GM10847 (cell line): ENCODE measurements around the gene CCR5.

Experiments
- POLR2A ChIP-seq: IDR thresholded peaks from 2 replicates; pipeline ENCODE4 v1.6.1; 2011; ENCODE audit not compliant: insufficient read length; ENCODE audit errors: extremely low read depth

CCR5 gene

DNA sequence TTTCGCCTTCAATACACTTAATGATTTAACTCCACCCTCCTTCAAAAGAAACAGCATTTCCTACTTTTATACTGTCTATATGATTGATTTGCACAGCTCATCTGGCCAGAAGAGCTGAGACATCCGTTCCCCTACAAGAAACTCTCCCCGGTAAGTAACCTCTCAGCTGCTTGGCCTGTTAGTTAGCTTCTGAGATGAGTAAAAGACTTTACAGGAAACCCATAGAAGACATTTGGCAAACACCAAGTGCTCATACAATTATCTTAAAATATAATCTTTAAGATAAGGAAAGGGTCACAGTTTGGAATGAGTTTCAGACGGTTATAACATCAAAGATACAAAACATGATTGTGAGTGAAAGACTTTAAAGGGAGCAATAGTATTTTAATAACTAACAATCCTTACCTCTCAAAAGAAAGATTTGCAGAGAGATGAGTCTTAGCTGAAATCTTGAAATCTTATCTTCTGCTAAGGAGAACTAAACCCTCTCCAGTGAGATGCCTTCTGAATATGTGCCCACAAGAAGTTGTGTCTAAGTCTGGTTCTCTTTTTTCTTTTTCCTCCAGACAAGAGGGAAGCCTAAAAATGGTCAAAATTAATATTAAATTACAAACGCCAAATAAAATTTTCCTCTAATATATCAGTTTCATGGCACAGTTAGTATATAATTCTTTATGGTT, at the start of gene CCR5:
Gene CCR5 (plus strand): TSS at position 108 of the 680 bp plus-strand sequence. CDS start 1,957 bp downstream, outside the sequence.
- no peak for TF ChIP-seq POLR2A

- TF ChIP-seq POLR2A = no peak
Measured at GRCh38 chr3:46321461-46322104, 49.2 kb upstream of the CCR5 start.

DNA sequence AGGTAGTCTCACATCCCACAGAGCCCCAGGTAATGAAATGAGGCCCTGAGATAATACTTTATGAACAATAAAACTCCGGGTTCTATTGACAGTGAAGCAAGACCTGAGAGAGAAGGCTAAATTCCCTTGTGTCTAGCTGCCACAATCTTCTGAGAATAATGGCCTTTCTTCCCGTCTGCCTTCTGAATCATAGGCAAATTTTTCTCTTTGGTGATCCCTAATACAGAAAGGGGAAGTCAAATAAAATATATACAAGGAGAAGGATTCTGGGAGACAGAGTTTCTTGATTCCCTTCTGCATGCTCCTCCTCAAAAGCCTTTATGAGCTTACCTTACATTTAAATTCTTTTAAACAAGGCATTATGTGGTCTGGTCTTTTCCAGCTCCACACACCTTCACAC, 46.7 kb upstream of the CCR5 start:
- no peak for TF ChIP-seq POLR2A

DNA sequence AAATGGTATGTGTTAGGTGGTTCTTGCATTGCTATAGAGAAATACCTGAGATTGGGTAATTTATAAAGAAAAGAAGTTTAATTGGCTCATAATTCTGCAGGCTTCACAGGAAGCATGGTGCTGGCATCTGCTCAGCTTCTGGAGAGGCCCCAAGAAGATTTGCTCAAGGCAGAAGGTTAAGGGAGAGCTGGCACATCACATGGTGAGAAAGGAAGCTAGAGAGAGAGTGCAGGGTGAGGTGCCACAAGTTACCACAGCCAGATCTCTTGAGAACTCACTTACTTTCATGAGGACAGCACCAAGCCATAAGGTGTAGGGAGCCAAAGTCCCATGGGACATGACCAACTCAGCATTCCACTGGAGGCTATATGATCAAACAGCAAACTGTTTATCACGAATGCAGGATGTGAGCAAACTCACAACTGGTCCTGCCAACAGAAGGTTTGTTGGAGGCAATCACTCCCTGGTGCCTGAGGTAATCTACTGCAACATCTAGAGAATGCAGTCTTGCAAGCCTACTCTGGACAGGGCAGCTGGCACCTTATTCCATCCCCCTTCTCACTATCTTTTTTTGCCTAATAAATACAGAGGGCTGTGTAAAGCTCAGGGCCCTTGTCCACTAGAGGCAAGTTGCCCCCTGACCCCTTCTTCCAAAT, 45.0 kb upstream of the CCR5 start:
- TF ChIP-seq POLR2A = no peak

GRCh38 chr3:46334741-46335478, 35.8 kb upstream of the CCR5 start:
- no peak for TF ChIP-seq POLR2A

- no peak for TF ChIP-seq POLR2A
Measured at GRCh38 chr3:46335541-46335940, 35.2 kb upstream of the CCR5 start.

DNA sequence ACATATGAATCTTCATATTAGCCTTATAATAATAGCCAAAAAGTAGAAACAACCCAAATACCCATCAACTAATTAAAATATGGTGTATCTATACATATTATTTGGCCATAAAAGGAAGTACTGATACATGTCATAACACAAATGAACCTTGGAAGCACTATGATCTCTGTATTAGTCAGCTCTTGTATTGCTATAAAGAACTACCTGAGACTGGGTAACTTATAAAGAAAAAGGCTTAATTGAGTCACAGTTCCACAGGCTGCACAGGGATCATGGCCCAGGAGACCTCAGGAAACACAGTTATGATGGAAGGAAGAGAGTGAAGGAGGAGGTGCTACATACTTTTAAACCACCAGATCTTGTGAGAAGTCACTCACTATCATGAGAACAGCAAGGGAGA, 32.8 kb upstream of the CCR5 start:
- no peak for TF ChIP-seq POLR2A

DNA sequence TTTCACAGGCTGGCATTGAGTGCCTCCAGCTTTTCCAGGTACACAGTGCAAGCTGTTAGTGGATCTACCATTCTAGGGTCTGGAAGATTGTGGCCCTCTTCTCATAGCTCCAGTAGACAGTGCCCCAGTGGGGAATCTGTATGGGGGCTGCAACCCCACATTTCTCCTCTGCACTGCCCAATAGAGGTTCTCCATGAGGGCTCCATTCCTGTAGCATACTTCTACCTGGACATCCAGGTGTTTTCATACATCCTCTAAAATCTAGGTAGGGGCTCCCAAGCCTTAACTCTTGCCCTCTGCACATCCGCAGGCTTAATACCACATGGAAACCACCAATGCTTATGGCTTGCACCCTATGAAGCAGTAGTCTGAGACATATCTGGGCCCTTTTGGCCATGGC, 31.9 kb upstream of the CCR5 start:
- TF ChIP-seq POLR2A = no peak

DNA sequence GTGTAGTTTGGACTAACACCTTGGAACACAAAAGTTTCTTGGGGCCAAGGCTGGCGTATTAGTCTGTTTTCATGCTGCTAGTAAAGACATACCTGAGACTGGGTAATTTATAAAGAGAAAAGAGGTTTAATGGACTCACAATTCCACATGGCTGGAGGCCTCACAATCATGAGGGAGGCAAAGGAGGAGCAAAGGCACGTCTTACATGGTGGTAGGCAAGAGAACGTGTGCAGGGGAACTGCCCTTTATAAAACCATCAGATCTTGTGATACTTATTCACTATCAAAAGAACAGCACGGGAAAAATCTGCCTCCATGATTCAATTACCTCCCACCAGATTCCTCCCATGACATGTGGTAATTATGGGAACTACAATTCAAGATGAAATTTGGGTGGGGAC, 26.3 kb upstream of the CCR5 start:
- TF ChIP-seq POLR2A = no peak

- no peak for TF ChIP-seq POLR2A
Measured at GRCh38 chr3:46348823-46349482, 21.8 kb upstream of the CCR5 start.

- TF ChIP-seq POLR2A = no peak
Measured at GRCh38 chr3:46349484-46350261, 21.1 kb upstream of the CCR5 start.

DNA sequence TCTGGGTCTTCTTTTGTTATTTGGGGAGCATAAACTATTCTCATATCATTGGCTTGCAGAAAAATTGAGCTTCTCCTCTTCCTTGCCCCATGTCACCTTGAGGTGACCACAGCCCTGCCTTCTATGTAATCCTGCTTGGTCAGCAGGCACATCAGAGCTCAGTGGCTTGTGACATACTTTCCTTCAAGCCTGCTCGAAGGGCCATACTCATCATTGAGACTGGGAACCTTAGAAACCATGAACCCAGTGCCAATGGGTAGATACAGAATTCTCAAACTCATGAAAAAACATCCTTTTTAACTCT, 20.5 kb upstream of the CCR5 start:
- no peak for TF ChIP-seq POLR2A

DNA sequence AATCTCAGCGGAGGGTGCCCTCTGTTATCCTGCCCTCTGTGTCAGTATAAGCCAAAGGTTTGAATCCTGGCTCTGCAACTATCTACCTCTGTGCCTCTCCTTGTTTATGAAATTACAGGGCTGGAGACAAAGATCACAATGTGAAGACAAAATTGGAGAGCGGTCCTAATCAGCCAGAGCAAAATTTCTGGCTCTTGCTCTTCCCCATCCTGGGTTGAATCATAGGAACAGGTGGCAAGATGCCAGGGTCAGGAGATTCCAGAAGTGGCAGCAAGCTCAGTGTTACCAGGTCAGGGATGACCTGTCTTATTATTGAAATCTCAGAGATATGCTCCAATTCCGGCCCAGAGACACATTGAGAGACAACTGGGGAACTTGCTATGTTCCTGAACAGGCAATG, 19.1 kb upstream of the CCR5 start:
- TF ChIP-seq POLR2A = no peak

DNA sequence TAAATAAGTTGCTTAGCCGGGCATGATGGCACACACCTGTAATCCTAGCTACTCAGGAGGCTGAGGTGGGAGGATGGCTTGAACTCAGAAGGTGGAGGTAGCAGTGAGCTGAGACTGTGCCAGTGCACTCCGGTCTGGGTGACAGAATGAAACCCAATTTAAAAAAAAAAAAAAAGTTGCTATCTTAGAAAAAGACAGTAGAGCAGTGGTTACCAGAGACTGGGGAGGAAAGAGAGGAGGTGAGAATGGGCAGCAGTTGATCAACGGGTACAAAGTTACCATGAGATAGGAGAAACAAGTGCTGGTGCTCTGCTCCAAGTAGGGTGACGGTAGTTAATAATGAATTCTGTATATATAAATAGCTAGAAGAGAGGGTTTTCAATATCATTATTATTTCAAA, 17.7 kb upstream of the CCR5 start:
- no peak for TF ChIP-seq POLR2A

DNA sequence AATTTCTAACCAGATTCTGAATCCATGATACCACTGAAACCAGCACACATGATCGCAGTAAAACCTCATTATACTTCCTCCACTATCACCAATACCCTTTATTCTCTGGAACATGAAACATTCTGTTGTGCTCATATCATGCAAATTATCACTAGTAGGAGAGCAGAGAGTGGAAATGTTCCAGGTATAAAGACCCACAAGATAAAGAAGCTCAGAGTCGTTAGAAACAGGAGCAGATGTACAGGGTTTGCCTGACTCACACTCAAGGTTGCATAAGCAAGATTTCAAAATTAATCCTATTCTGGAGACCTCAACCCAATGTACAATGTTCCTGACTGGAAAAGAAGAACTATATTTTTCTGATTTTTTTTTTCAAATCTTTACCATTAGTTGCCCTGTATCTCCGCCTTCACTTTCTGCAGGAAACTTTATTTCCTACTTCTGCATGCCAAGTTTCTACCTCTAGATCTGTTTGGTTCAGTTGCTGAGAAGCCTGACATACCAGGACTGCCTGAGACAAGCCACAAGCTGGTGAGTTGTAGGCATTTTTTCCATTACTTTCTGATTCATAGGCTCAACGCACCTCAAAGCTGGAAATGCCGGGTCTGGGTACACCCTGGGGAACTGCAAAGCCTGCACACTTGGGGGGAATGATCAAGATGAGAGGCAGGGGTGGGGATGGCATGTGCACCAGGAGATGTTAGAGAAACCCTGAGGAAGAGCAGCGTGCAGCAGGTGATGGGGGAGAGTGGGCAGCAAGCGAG, 16.9 kb upstream of the CCR5 start, which contains the start of gene CCR2:
Gene CCR2 (plus strand): TSS at position 465 of the 764 bp plus-strand sequence. CDS start 3,417 bp downstream, outside the sequence.
- no peak for TF ChIP-seq POLR2A
